Liver (tissue), 9 donors: ENCODE results near the gene NCAPH2. TPM values are rescaled to one million over a fixed set of nuclear protein-coding genes. Genes with fewer than 3 reads are reported as not detected.

Experiments
- DNase-seq: peaks from one replicate; pipeline ENCODE4 v3.0.0-alpha.2; 2017; ENCODE audit warnings: low spot score
- H3K27ac ChIP-seq, 2 donors: one replicate each; pipeline ENCODE4 v1.7.0; 2013; ENCODE audit warnings: inconsistent platforms in 2 of 2, low read length in 2 of 2, control low read depth in 1 of 2, low read depth in 1 of 2, mild to moderate bottlenecking in 1 of 2
- H3K27me3 ChIP-seq, 4 donors: one replicate each; pipeline versions ENCODE4 v1.6.1 to v1.7.0; 2013; ENCODE audit warnings: low read length in 3 of 4, inconsistent platforms in 1 of 4, mild to moderate bottlenecking in 1 of 4, moderate library complexity in 1 of 4; ENCODE audit not compliant: control insufficient read depth in 4 of 4, insufficient read depth in 4 of 4
- H3K36me3 ChIP-seq, 4 donors: one replicate each; pipeline versions ENCODE4 v1.6.1 to v1.7.0; 2013; ENCODE audit warnings: low read length in 3 of 4, mild to moderate bottlenecking in 3 of 4, low read depth in 1 of 4, moderate library complexity in 1 of 4; ENCODE audit not compliant: control insufficient read depth in 4 of 4, insufficient read depth in 3 of 4
- H3K4me1 ChIP-seq, 4 donors: one replicate each; pipeline versions ENCODE4 v1.6.1 to v1.7.0; 2013; ENCODE audit warnings: low read length in 3 of 4, mild to moderate bottlenecking in 3 of 4, moderate library complexity in 1 of 4; ENCODE audit not compliant: control insufficient read depth in 4 of 4, insufficient read depth in 4 of 4
- H3K4me3 ChIP-seq, 3 donors: one replicate each; pipeline versions ENCODE4 v1.6.1 to v1.7.0; 2013; ENCODE audit warnings: low read length in 3 of 3, control low read depth in 1 of 3, low read depth in 1 of 3, mild to moderate bottlenecking in 1 of 3
- H3K9ac ChIP-seq, 2 donors: one replicate each; pipeline ENCODE4 v1.7.0; 2013; ENCODE audit warnings: low read length in 2 of 2, mild to moderate bottlenecking in 2 of 2, moderate library complexity in 2 of 2, control low read depth in 1 of 2, low read depth in 1 of 2
- H3K9me3 ChIP-seq, 4 donors: one replicate each; pipeline versions ENCODE4 v1.6.1 to v1.7.0; 2013; ENCODE audit warnings: low read length in 3 of 4; ENCODE audit not compliant: control insufficient read depth in 4 of 4
- ATF3 ChIP-seq: IDR thresholded peaks from 2 replicates; pipeline ENCODE4 v1.6.1; 2016; ENCODE audit warnings: antibody characterized with exemption
- CTCF ChIP-seq: fragments of 150-350 bp; IDR thresholded peaks from 2 replicates; pipeline ENCODE4 v1.5.1; 2017; ENCODE audit warnings: improper control_type of control experiment, low read depth, low read length; ENCODE audit not compliant: missing input control
- EGR1 ChIP-seq, 2 donors: IDR thresholded peaks; 2 replicates each; pipeline ENCODE4 v1.6.1; 2016 to 2018; ENCODE audit warnings: antibody characterized with exemption in 2 of 2, low read depth in 2 of 2
- FOXA1 ChIP-seq: IDR thresholded peaks from 2 replicates; pipeline ENCODE4 v1.6.1; 2016; ENCODE audit warnings: antibody characterized with exemption
- FOXA2 ChIP-seq: IDR thresholded peaks from 2 replicates; pipeline ENCODE4 v1.6.1; 2016; ENCODE audit warnings: antibody characterized with exemption
- GABPA ChIP-seq, 2 donors: IDR thresholded peaks in 1 of 2; conservative IDR thresholded peaks in 1 of 2; 2 replicates each; pipeline ENCODE4 v1.6.1; 2016; ENCODE audit warnings: antibody characterized with exemption in 2 of 2, mild to moderate bottlenecking in 1 of 2, moderate library complexity in 1 of 2
- HNF4A ChIP-seq, 2 donors: conservative IDR thresholded peaks; 2 replicates each; pipeline ENCODE4 v1.6.1; 2016; ENCODE audit warnings: antibody characterized with exemption in 2 of 2, mild to moderate bottlenecking in 2 of 2
- HNF4G ChIP-seq: IDR thresholded peaks from 2 replicates; pipeline ENCODE4 v1.6.1; 2016; ENCODE audit warnings: antibody characterized with exemption
- JUND ChIP-seq, 2 donors: IDR thresholded peaks; 2 replicates each; pipeline ENCODE4 v1.6.1; 2016; ENCODE audit warnings: antibody characterized with exemption in 2 of 2
- MAX ChIP-seq: IDR thresholded peaks from 2 replicates; pipeline ENCODE4 v1.6.1; 2016; ENCODE audit warnings: antibody characterized with exemption
- NR2F2 ChIP-seq: IDR thresholded peaks from 2 replicates; pipeline ENCODE4 v1.6.1; 2016; ENCODE audit warnings: antibody characterized with exemption
- RAD21 ChIP-seq, 2 donors: IDR thresholded peaks; 2 replicates each; pipeline ENCODE4 v1.6.1; 2016; ENCODE audit warnings: antibody characterized with exemption in 2 of 2, mild to moderate bottlenecking in 2 of 2
- REST ChIP-seq: IDR thresholded peaks from 2 replicates; pipeline ENCODE4 v1.6.1; 2016; ENCODE audit warnings: antibody characterized with exemption, mild to moderate bottlenecking
- RXRA ChIP-seq, 2 donors: IDR thresholded peaks; 2 replicates each; pipeline ENCODE4 v1.6.1; 2017 to 2018; ENCODE audit warnings: antibody characterized with exemption in 2 of 2, mild to moderate bottlenecking in 1 of 2
- SP1 ChIP-seq: IDR thresholded peaks from 2 replicates; pipeline ENCODE4 v1.6.1; 2018; ENCODE audit warnings: antibody characterized with exemption, mild to moderate bottlenecking
- TAF1 ChIP-seq: conservative IDR thresholded peaks from 2 replicates; pipeline ENCODE4 v1.6.1; 2016; ENCODE audit warnings: antibody characterized with exemption, mild to moderate bottlenecking
- YY1 ChIP-seq: IDR thresholded peaks from 2 replicates; pipeline ENCODE4 v1.6.1; 2016; ENCODE audit warnings: antibody characterized with exemption, mild to moderate bottlenecking
- ZBTB33 ChIP-seq: IDR thresholded peaks from 2 replicates; pipeline ENCODE4 v1.6.1; 2016; ENCODE audit warnings: antibody characterized with exemption
- WGBS: extraction: QIAGEN DNeasy Blood & Tissue Kit; methylation state at CpG from one replicate; pipeline ENCODE4 v1.1.7; 2013; 5-methylcytosine and 5-hydroxymethylcytosine counted together
- polyA plus RNA-seq, 2 donors: library from polyadenylated mRNA; stranded (reverse) in 1 of 2; unstranded in 1 of 2; fragments of 200-250 nt in 1 of 2; fragments of >200 nt in 1 of 2; fragmentation: Nextera tagmentation in 1 of 2; extraction: Ambion mirVana in 1 of 2; gene quantifications; one replicate each; pipeline versions ENCODE4 v1.2.1 to v1.2.3, GENCODE V29; 2013 to 2015
- total RNA-seq, 2 donors: library from RNA; depleted of rRNA; stranded (reverse); fragments of >200 nt; gene quantifications; one replicate each; pipeline ENCODE4 v1.2.3, GENCODE V29; 2014
- donor health status: healthy.
- donor health status: healthy.
- donor health status: healthy.
- donor health status: healthy.
- donor health status: healthy.

Gene NCAPH2
- total and polyA plus RNA-seq, 4 donors: 12.0 to 30.8 (median 13.9) TPM

- no peak for DNase-seq
- Histone ChIP-seq H3K9me3 (no peaks in the 10 kb centered on the region), H3K9ac (no peak overlapping the region), H3K4me1 (peaks cover 0 to 8% (median 4%) of the 10 kb centered on the region in 4 donors), H3K27ac (no peak overlapping the region), H3K27me3 (no peaks in the 10 kb centered on the region), H3K4me3 (no peak overlapping the region), H3K36me3 (no peaks in the 10 kb centered on the region)
- WGBS: 79% methylated on average over 29 of the region's 34 CpGs
- TF ChIP-seq ZBTB33 (no peak), EGR1 (IDR thresholded peaks at IDR 0.05; ENCODE audit: low read depth in 2 of 2) (no peak), RAD21 (IDR thresholded peaks at IDR 0.05) (no peak), FOXA1 (no peak), HNF4G (no peak), NR2F2 (no peak), YY1 (no peak), REST (no peak), ATF3 (no peak), TAF1 (no peak), HNF4A (conservative IDR thresholded peaks at IDR 0.05) (no peak), MAX (no peak), RXRA (IDR thresholded peaks at IDR 0.05) (no peak), JUND (IDR thresholded peaks at IDR 0.05) (no peak), GABPA (IDR thresholded peaks at IDR 0.05 in 1 of 2, conservative IDR thresholded peaks at IDR 0.05 in 1 of 2) (no peak), SP1 (no peak), FOXA2 (no peak), CTCF (no peak)
Measured at GRCh38 chr22:50561401-50562358, 53.7 kb downstream of the NCAPH2 start.
